GM21515 (cell line): ENCODE measurements around the gene ANO2.

ENCODE experiments used
- ATAC-seq: cut with Tn5 transposase; IDR thresholded peaks from one replicate; pipeline ENCODE4 v1.9.1; 2021; ENCODE audit not compliant: unreplicated experiment

Gene ANO2

GRCh38 chr12:5921027-5921909 is 23.8 kb downstream of the ANO2 start:
- no peak for ATAC-seq

DNA sequence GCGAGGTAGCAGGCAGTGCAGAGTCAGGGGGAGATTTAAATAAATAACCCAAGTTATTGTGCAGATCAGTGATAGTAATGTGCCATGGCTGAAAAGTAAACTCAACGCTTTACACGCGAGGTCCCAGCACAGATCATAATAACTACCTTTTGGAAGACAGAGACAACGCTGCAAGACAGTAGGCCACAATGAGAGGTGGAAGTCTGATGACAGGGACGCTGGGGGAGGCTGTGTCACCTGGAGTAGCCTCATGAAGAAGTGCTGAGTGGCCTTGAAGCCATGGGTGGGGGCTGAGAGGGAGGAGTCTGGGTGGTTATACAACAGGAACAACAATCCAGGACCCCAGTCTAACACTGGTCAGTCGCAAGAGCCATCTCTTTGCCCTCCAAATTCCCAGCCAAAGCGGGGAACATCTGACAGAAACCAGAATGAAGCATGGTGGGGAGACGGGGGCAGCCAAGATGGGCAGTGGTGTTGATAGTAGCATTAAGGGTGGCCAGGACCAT is 28.2 kb downstream of the ANO2 start:
- ATAC-seq: no peak

DNA sequence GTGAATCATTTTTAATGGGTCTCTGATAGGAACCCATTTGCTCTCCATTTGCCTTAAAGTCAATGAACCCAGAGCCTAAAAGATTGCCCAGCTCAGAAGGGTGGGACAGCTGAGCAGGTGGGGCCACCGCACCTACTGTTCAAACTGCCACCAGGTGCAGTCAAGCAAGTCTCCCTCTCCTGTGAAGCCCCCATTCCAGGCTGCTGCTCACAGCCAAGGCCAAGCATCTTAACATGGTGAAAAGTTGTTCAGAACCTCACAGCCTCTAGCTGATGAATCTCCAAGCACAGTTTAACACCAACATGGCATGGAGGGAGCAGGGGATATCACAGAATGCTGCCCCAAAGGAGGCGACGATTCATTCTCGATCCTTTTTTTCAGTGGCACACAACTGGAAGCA is 29.5 kb downstream of the ANO2 start:
- ATAC-seq: no peak

- no peak for ATAC-seq
Measured at GRCh38 chr12:5914387-5915149, 30.5 kb downstream of the ANO2 start.

GRCh38 chr12:5913387-5913786 is 31.7 kb downstream of the ANO2 start:
- no peak for ATAC-seq

DNA sequence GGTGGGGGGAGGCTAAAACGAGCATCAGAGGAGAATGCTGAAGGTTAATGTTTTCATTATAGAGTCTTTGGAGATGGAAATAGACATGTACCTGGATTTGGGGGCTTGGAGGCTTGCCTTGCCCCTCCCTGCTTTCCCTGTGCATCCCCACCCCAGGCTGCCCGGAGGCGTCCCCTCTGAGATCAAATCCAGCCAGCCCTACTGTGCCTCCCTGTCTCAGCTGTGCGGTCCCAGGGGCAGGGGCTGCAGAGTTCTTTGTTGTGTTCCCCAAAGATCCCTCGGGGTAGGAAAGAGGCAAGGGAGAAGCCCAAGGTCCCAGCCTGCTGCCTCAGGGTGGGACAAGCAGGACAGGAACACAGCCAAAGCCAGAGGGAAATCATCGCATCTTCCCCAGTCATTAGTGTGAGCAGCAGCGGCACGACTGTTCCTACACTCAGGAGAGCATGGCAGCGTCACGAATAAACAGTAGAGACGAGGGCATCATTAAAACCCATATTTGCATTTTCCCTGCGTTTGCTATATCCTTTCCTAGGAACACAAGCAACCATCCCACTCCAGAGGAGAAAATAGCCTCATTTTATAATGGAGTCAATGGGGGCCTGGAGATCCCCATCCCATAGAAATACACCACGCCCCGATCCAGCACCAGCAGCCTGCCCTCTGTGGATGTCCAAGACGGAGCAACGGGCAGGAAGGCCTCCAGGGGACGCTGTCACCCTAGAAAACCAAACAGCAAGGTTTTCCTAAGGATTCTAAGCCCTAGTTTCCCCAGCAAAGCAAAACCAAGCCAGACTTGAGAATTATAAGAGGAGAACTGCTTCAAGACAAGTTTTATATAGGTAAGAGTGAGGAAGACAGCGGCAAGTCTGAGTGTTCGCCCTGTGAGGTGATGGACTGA is 32.4 kb downstream of the ANO2 start:
- no peak for ATAC-seq

GRCh38 chr12:5912011-5912410 is 33.0 kb downstream of the ANO2 start:
- no peak for ATAC-seq

- ATAC-seq: no peak
Measured at GRCh38 chr12:5910790-5911548, 34.1 kb downstream of the ANO2 start.

- ATAC-seq: no peak
Measured at GRCh38 chr12:5909560-5909959, 35.5 kb downstream of the ANO2 start.

- no peak for ATAC-seq
Measured at GRCh38 chr12:5908251-5908650, 36.8 kb downstream of the ANO2 start.

DNA sequence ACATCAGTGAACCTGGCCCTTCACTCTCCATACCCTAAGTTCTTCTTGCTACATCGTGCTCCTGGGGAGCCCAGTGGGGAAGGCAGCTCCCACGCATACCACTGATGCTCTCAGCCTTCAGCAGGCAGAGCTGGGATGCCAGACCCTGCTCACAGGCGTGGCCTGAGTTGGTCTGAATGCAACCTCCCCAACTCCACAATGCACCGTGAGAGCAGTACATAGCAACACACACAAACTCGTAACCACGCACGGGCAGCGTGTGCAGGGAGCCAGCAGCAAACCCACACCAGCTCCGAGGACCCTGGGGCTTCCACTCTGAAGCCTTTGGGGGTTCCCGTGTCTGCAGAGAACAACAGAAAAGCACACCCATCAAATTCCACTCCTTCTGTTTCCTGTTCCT is 37.3 kb downstream of the ANO2 start:
- no peak for ATAC-seq

- ATAC-seq: no peak
Measured at GRCh38 chr12:5905757-5906156, 39.3 kb downstream of the ANO2 start.

- ATAC-seq: no peak
Measured at GRCh38 chr12:5904969-5905368, 40.1 kb downstream of the ANO2 start.

DNA sequence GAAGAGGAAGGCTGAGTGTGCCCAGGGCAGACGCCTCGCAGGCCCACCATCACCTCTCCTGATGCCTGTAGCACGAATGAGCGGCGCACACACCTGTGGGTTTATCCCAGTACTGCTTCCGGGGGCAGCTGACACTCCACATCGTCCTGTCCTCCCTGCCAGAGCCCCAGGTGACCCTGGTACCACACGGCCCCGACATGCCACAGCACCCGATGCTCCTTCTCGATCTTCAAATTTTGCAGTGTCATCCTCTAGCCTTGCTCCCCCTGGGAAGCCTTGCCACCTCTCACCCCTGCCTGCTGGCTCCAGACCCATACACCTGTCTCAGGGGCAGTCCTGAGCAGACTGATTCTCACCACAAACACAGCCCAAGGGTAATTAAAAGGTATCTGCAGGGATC is 40.6 kb downstream of the ANO2 start:
- no peak for ATAC-seq

DNA sequence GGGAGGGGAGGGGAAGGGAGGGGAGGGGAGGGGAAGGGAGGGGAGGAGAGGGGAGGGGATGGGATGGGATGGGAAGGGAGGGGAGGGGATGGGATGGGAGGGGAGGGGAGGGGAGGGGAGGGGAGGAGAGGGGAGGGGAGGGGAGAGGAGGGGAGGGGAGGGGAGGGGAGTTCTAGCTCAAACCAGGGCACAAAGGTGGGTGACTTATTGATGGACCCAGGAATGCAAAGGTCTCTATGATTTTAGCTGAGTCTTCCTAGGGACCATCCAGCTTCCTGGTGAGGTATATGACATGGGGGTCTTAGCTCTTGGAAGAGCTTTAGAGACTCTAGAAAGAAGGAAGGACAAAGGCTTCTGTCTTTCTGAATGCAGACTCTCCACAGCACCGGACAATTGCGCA is 42.3 kb downstream of the ANO2 start:
- no peak for ATAC-seq

GRCh38 chr12:5901416-5901815 is 43.6 kb downstream of the ANO2 start:
- ATAC-seq: no peak

- no peak for ATAC-seq
Measured at GRCh38 chr12:5900533-5901205, 44.4 kb downstream of the ANO2 start.

DNA sequence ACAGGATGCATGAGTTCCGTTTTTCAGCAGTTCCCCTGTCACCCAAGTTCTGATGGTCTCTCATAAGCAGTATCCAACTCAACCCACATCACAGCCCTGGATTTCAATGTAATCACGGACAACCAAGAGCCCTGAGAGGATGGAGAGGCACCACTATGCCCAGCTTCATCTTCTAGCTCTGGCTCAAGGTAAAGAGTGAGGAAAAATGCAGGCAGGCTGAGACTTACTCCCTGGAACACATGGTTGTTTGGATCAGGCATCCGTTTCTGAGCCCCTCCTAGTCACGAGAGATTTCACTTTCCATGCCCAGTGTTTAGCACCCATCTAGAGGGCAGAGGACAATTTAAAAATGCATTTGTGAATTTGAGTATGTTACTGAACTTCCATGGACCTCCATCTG is 45.0 kb downstream of the ANO2 start:
- no peak for ATAC-seq

DNA sequence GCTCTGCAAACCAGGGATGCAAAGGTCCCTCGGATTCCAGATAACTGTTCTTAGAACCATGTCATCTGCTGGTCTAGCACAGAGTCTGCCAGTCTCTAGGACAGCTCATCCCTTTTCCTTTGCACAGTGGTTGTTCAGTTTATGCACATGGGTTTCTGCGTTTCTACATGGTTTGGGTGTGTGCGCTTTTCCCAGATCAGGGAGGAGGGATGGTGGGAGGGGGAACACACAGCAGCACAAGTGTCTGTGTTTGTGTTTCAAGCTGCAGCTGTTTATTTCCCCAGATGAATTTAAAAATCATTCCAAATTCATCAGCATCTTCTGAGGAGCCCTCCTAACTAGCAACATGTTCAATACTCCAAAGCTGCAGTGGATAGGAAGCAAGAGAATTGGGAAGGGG is 45.4 kb downstream of the ANO2 start:
- ATAC-seq: no peak

DNA sequence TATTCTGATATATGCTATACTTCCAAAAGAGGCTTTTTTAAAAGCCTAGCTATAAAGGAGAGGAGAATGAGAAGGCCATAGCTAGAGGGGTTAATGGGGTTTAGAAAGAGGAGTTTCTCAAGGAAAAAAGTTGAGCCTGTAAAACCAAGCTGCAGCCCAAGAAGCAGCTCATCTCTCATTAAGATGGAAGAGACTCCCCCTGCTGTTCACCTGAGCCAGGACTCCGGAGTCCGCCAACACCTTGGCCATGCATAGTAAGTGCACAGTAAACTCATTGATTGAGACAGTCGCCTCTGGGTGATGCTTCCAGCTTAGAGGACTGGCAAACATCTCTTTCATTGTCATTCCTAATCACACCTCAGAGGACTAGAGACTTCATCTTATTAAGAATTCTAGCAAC is 46.2 kb downstream of the ANO2 start:
- no peak for ATAC-seq
